ENCODE data around the gene FOXG1. TPM values are rescaled to one million over a fixed set of nuclear protein-coding genes. Genes with fewer than 3 reads are reported as not detected.

FOXG1 gene
- total RNA-seq (not detected in 2 replicates), polyA plus RNA-seq (not detected in 2 replicates), polyA minus RNA-seq (0.26 TPM in 1 of 2 replicates, not detected in the other)
- total RNA-seq (2013), result not detected

DNA sequence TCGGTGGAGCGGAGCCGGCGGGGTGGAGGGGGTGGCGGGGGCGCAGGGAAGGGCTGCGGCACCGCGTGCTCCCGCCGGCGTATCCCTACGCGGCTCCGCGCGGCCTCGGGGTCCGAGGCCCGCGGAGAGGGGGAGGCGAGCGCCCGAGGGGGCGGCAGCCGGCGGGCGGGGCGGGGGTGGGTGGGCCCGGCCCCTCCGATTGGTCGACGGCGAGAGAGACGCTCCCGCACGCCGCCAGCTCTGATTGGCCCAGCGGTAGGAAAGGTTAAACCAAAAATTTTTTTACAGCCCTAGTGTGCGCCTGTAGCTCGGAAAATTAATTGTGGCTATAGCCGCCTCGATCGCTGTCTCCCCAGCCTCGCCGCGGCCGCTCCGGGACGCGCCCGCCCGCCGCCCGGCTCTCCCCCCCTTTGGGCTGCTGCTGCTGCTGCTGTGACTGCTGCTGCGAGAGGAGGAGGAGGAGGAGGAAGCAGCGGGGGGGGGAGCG, at the start of gene FOXG1:
Gene FOXG1 (plus strand): TSS at position 319 of the 487 bp plus-strand sequence. CDS start 493 bp downstream, outside the sequence.
- DNase-seq (no peak), ATAC-seq (ENCODE audit: low read depth) (peak; percentile 41)
- no peaks in the 10 kb centered on the region for H3K9me3 Mint-ChIP-seq (ENCODE audit: insufficient read depth)
- TF ChIP-seq, protein P1, sequence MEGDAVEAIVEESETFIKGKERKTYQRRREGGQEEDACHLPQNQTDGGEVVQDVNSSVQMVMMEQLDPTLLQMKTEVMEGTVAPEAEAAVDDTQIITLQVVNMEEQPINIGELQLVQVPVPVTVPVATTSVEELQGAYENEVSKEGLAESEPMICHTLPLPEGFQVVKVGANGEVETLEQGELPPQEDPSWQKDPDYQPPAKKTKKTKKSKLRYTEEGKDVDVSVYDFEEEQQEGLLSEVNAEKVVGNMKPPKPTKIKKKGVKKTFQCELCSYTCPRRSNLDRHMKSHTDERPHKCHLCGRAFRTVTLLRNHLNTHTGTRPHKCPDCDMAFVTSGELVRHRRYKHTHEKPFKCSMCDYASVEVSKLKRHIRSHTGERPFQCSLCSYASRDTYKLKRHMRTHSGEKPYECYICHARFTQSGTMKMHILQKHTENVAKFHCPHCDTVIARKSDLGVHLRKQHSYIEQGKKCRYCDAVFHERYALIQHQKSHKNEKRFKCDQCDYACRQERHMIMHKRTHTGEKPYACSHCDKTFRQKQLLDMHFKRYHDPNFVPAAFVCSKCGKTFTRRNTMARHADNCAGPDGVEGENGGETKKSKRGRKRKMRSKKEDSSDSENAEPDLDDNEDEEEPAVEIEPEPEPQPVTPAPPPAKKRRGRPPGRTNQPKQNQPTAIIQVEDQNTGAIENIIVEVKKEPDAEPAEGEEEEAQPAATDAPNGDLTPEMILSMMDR (IDR thresholded peaks at IDR 0.05), result no peak
- TF ChIP-seq EZH2 (IDR thresholded peaks at IDR 0.05; ENCODE audit: borderline replicate concordance, insufficient read depth, low read depth, low read length, poor library complexity, severe bottlenecking), result no peak
- Histone ChIP-seq H3K27me3 (replicated peaks in 1 of 4; ENCODE audit: control extremely low read depth in 1 of 4, control insufficient read depth in 3 of 4, insufficient read depth in 4 of 4, low read length in 3 of 4) (peaks cover 0 to 43% (median 31%) of the 10 kb centered on the region in 4 experiments), H3K4me1 (ENCODE audit: control insufficient read depth in 2 of 2, insufficient read depth in 2 of 2, low read length in 2 of 2) (peaks cover 0 to 23% of the 10 kb centered on the region in 2 donors), H2AFZ (ENCODE audit: insufficient read depth, low read depth, low read length, poor library complexity, severe bottlenecking) (peak within 1 kb of the TSS; percentile 22), H3K27ac (ENCODE audit: low read length in 2 of 2) (no peak within 1 kb of the TSS), H3K4me3 (ENCODE audit: control extremely low read depth in 1 of 5, extremely low read depth in 1 of 5, insufficient read depth in 1 of 5, low read depth in 2 of 5, low read length in 4 of 5) (peak within 1 kb of the TSS in 3 of 5 experiments; percentile 18 to 33 (median 25)), H3K9ac (ENCODE audit: low read length) (peak within 1 kb of the TSS; percentile 35), H3K9me3 (ENCODE audit: control extremely low read depth in 1 of 3, control insufficient read depth in 2 of 3, insufficient read depth in 1 of 3, low read length in 2 of 3) (peaks cover 0 to 22% (median 0%) of the 10 kb centered on the region in 3 donors), H3K4me2 (replicated peaks; ENCODE audit: low read depth, low read length, poor library complexity, severe bottlenecking) (peak within 1 kb of the TSS; percentile 68), H3K79me2 (ENCODE audit: control insufficient read depth, insufficient read depth, low read length) (no peaks in the 10 kb centered on the region), H3K36me3 (replicated peaks in 1 of 2; ENCODE audit: control extremely low read depth in 1 of 2, control insufficient read depth in 1 of 2, extremely low read depth in 1 of 2, insufficient read depth in 2 of 2, low read length in 1 of 2) (no peaks in the 10 kb centered on the region), H4K20me1 (ENCODE audit: control insufficient read depth, insufficient read depth, low read length, poor library complexity, severe bottlenecking) (no peaks in the 10 kb centered on the region)
- peak within 1 kb of the TSS; percentile 85 for H3K4me3 Mint-ChIP-seq
- 7% methylated on average over 41 of the region's 58 CpGs for WGBS (ENCODE audit: insufficient coverage)
- POLR2A ChIA-PET, result no interaction called here
- CTCF ChIA-PET, result interaction anchor here (1.1 kb wide), 1 partner anchor 11 kb away, joined by 4 read pairs; no protein-coding TSS in a partner anchor
- peaks cover 61% of the 10 kb centered on the region for H3K27me3 Mint-ChIP-seq
- H3K27ac Mint-ChIP-seq, result no peak within 1 kb of the TSS
- intact Hi-C loops (cut with micrococcal nuclease), result no loop called here
- peaks cover 20% of the 10 kb centered on the region for H3K4me1 Mint-ChIP-seq

DNA sequence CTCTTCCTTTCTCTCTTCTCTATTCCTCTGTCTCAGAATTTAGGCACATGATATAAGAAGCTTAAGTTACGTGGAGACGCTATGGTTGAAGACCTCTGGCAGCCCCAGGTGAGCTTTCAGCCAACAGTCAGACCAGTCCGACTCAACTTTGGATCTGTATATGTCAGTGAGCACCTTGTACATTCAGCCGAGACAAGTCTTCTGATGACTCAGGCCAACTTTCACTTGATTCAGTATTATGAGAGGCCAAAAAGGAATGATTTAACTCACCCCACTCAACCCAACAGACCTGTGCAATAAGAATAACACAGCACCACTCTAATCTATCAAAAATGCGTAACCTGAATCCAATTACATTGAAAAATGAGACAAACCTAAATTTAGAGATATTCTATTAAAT, 47.5 kb upstream of the FOXG1 start:
- Mint-ChIP-seq H3K4me1 (no peaks in the 10 kb centered on the region), H3K27ac (no peak overlapping the region), H3K4me3 (no peak overlapping the region), H3K27me3 (no peaks in the 10 kb centered on the region), H3K9me3 (ENCODE audit: insufficient read depth) (no peaks in the 10 kb centered on the region)
- intact Hi-C loops (cut with micrococcal nuclease), result no loop called here
- CTCF ChIA-PET, result no interaction called here
- Histone ChIP-seq H3K27me3 (replicated peaks in 1 of 4; ENCODE audit: control extremely low read depth in 1 of 4, control insufficient read depth in 3 of 4, insufficient read depth in 4 of 4, low read length in 3 of 4) (no peaks in the 10 kb centered on the region), H3K4me3 (ENCODE audit: control extremely low read depth in 1 of 5, extremely low read depth in 1 of 5, insufficient read depth in 1 of 5, low read depth in 2 of 5, low read length in 4 of 5) (no peak overlapping the region), H3K79me2 (ENCODE audit: control insufficient read depth, insufficient read depth, low read length) (no peaks in the 10 kb centered on the region), H3K9me3 (ENCODE audit: control extremely low read depth in 1 of 3, control insufficient read depth in 2 of 3, insufficient read depth in 1 of 3, low read length in 2 of 3) (no peaks in the 10 kb centered on the region), H3K36me3 (replicated peaks in 1 of 2; ENCODE audit: control extremely low read depth in 1 of 2, control insufficient read depth in 1 of 2, extremely low read depth in 1 of 2, insufficient read depth in 2 of 2, low read length in 1 of 2) (no peaks in the 10 kb centered on the region), H2AFZ (ENCODE audit: insufficient read depth, low read depth, low read length, poor library complexity, severe bottlenecking) (no peak overlapping the region), H3K27ac (ENCODE audit: low read length in 2 of 2) (no peak overlapping the region), H3K4me2 (replicated peaks; ENCODE audit: low read depth, low read length, poor library complexity, severe bottlenecking) (no peak overlapping the region), H4K20me1 (ENCODE audit: control insufficient read depth, insufficient read depth, low read length, poor library complexity, severe bottlenecking) (no peaks in the 10 kb centered on the region), H3K9ac (ENCODE audit: low read length) (no peak overlapping the region), H3K4me1 (ENCODE audit: control insufficient read depth in 2 of 2, insufficient read depth in 2 of 2, low read length in 2 of 2) (no peaks in the 10 kb centered on the region)
- POLR2A ChIA-PET, result no interaction called here
- 84% methylated on average over 3 of the region's 5 CpGs for WGBS (ENCODE audit: insufficient coverage)
- DNase-seq (no peak), ATAC-seq (ENCODE audit: low read depth) (no peak)
- TF ChIP-seq, protein P1 (IDR thresholded peaks at IDR 0.05), result no peak
- no peak for TF ChIP-seq EZH2 (IDR thresholded peaks at IDR 0.05; ENCODE audit: borderline replicate concordance, insufficient read depth, low read depth, low read length, poor library complexity, severe bottlenecking)
